Fibroblast of mammary gland (primary cell): ENCODE data around the gene TRIM17.

Source experiments
- DNase-seq: peaks from one replicate; pipeline ENCODE4 v3.0.0-alpha.2; 2010; ENCODE audit warnings: low read depth
- H3K4me3 ChIP-seq: 2 replicates; pipeline ENCODE4 v1.5.1; 2011; ENCODE audit warnings: low read depth, mild to moderate bottlenecking, low read length, moderate library complexity; ENCODE audit not compliant: control insufficient read depth
- CTCF ChIP-seq: conservative IDR thresholded peaks from 2 replicates; pipeline ENCODE4 v1.5.1; 2011; ENCODE audit warnings: low read depth, low read length, inconsistent platforms; ENCODE audit not compliant: control insufficient read depth, insufficient read depth

The TRIM17 gene

GRCh38 chr1:228462560-228462959 is 45.9 kb upstream of the TRIM17 start:
- TF ChIP-seq CTCF, result no peak

GRCh38 chr1:228460821-228461220 is 44.2 kb upstream of the TRIM17 start:
- no peak for DNase-seq
- no peak overlapping the region for H3K4me3 ChIP-seq
- no peak for TF ChIP-seq CTCF

More at GRCh38 chr1:228462560-228462959, 45.9 kb upstream of the TRIM17 start:
- H3K4me3 ChIP-seq, result no peak overlapping the region
- no peak for DNase-seq

- peak; percentile 85 for DNase-seq
- H3K4me3 ChIP-seq, result peak overlapping the region; percentile 67
- peak; percentile 79 for TF ChIP-seq CTCF
Measured at GRCh38 chr1:228459091-228459993, 42.7 kb upstream of the TRIM17 start.

GRCh38 chr1:228457396-228458176 is 40.9 kb upstream of the TRIM17 start:
- peak; percentile 99 for DNase-seq
- H3K4me3 ChIP-seq, result peak overlapping the region; percentile 67
- no peak for TF ChIP-seq CTCF

GRCh38 chr1:228457017-228457395 is 40.3 kb upstream of the TRIM17 start:
- H3K4me3 ChIP-seq, result peak overlapping the region; percentile 67
- no peak for TF ChIP-seq CTCF
- DNase-seq, result peak; percentile 5

GRCh38 chr1:228456252-228457016 is 39.8 kb upstream of the TRIM17 start:
- peak overlapping the region; percentile 67 for H3K4me3 ChIP-seq
- TF ChIP-seq CTCF, result no peak
- DNase-seq, result no peak
